ENCODE data around the gene PRDM15.

DNA sequence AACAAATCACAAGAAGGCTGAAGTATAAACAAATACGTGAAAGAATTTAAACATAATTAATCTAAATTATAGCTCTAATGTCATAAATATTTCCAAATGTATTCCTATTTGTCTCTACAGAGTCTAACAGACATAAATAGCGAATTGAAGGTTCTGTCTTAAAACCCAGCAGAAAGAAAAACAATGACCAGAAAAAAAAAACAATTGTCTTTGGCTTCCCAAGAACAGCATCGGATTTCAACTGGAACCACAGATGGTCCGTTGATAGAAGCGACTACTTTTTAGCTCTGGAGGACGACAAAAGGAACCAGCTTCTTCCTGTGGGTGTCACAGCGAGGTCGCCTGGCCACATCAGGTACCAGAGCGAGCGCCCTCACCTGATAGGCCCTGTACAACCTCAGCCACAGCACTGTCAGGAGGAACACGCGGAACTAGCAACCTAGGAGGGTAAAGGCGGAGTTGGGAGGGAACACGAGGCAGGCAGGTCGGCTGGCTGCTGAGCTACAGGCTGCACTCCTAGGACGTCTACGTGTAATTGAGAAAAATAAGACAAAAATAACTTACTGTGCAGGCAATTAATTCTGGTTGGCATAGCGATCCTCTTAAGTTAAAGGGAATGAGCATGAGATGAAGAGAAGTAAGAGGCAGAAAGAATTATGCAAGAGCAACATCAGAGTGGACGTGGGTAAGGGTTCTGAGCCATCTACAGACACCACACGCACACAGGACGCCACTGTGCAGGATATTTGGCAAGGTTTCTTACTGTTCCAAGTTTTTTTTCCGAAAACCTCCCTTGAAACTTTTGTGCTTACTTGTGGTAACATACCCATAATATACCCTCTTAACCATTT is 16.7 kb upstream of the PRDM15 start:
- TF ChIP-seq, protein P1, sequence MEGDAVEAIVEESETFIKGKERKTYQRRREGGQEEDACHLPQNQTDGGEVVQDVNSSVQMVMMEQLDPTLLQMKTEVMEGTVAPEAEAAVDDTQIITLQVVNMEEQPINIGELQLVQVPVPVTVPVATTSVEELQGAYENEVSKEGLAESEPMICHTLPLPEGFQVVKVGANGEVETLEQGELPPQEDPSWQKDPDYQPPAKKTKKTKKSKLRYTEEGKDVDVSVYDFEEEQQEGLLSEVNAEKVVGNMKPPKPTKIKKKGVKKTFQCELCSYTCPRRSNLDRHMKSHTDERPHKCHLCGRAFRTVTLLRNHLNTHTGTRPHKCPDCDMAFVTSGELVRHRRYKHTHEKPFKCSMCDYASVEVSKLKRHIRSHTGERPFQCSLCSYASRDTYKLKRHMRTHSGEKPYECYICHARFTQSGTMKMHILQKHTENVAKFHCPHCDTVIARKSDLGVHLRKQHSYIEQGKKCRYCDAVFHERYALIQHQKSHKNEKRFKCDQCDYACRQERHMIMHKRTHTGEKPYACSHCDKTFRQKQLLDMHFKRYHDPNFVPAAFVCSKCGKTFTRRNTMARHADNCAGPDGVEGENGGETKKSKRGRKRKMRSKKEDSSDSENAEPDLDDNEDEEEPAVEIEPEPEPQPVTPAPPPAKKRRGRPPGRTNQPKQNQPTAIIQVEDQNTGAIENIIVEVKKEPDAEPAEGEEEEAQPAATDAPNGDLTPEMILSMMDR (conservative IDR thresholded peaks at IDR 0.05; ENCODE audit: low read depth in 2 of 2): peak in 1 of 2 experiments; percentile 52; a peak in 2 of 4 replicates
- TF ChIP-seq CREB1 (CRISPR knock-in tag; IDR thresholded peaks at IDR 0.05; ENCODE audit: low read depth) (no peak), JUNB (IDR thresholded peaks at IDR 0.05; ENCODE audit: unreplicated experiment) (no peak), EZH2phosphoT487 (IDR thresholded peaks at IDR 0.05; ENCODE audit: unreplicated experiment) (no peak), EZH2 (IDR thresholded peaks at IDR 0.05; ENCODE audit: low read depth, unreplicated experiment) (no peak), NANOG (IDR thresholded peaks at IDR 0.05; ENCODE audit: borderline replicate concordance) (no peak)
- TF ChIP-seq, protein P2, sequence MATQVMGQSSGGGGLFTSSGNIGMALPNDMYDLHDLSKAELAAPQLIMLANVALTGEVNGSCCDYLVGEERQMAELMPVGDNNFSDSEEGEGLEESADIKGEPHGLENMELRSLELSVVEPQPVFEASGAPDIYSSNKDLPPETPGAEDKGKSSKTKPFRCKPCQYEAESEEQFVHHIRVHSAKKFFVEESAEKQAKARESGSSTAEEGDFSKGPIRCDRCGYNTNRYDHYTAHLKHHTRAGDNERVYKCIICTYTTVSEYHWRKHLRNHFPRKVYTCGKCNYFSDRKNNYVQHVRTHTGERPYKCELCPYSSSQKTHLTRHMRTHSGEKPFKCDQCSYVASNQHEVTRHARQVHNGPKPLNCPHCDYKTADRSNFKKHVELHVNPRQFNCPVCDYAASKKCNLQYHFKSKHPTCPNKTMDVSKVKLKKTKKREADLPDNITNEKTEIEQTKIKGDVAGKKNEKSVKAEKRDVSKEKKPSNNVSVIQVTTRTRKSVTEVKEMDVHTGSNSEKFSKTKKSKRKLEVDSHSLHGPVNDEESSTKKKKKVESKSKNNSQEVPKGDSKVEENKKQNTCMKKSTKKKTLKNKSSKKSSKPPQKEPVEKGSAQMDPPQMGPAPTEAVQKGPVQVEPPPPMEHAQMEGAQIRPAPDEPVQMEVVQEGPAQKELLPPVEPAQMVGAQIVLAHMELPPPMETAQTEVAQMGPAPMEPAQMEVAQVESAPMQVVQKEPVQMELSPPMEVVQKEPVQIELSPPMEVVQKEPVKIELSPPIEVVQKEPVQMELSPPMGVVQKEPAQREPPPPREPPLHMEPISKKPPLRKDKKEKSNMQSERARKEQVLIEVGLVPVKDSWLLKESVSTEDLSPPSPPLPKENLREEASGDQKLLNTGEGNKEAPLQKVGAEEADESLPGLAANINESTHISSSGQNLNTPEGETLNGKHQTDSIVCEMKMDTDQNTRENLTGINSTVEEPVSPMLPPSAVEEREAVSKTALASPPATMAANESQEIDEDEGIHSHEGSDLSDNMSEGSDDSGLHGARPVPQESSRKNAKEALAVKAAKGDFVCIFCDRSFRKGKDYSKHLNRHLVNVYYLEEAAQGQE (IDR thresholded peaks at IDR 0.05; ENCODE audit: unreplicated experiment): no peak

Data from GM23338 (cell line).